GM23338 (cell line): ENCODE measurements around the gene NTMT1. TPM values are rescaled to one million over a fixed set of nuclear protein-coding genes. Genes with fewer than 3 reads are reported as not detected.

Source experiments
- ATAC-seq: fragments of 200-7000 bp; cut with Tn5 transposase; 3 replicates; pipeline ENCODE4 v1.9.1; 2020
- DNase-seq: peaks from one replicate; pipeline ENCODE4 v3.0.0-alpha.2; 2015; ENCODE audit warnings: low spot score
- H2AFZ ChIP-seq: fragments of 200-600 bp; sonication (generic); 2 replicates; pipeline ENCODE4 v1.8.0; 2016; ENCODE audit warnings: antibody characterized with exemption, mild to moderate bottlenecking, moderate library complexity
- H3F3A ChIP-seq: fragments of 200-600 bp; sonication (generic); replicated peaks from 2 replicates; pipeline ENCODE4 v1.8.0; 2017; ENCODE audit warnings: antibody characterized with exemption, mixed run types, low read depth
- H3K27ac ChIP-seq: fragments of 200-600 bp; sonication (generic); 2 replicates; pipeline ENCODE4 v1.6.1; 2016; ENCODE audit warnings: low read depth
- H3K27me3 ChIP-seq: fragments of 200-600 bp; sonication (generic); 2 replicates; pipeline ENCODE4 v1.8.0; 2016; ENCODE audit warnings: mild to moderate bottlenecking, mixed run types, moderate library complexity; ENCODE audit not compliant: insufficient read depth
- H3K36me3 ChIP-seq: fragments of 200-600 bp; sonication (generic); 2 replicates; pipeline ENCODE4 v1.8.0; 2016; ENCODE audit warnings: mild to moderate bottlenecking; ENCODE audit not compliant: insufficient read depth
- H3K4me1 ChIP-seq: fragments of 200-600 bp; sonication (generic); 2 replicates; pipeline ENCODE4 v1.8.0; 2016; ENCODE audit warnings: mild to moderate bottlenecking, moderate library complexity; ENCODE audit not compliant: insufficient read depth
- H3K4me2 ChIP-seq: fragments of 200-600 bp; sonication (generic); 2 replicates; pipeline ENCODE4 v1.7.1; 2017; ENCODE audit warnings: mixed run types
- H3K4me3 ChIP-seq: fragments of 200-600 bp; sonication (generic); 2 replicates; pipeline ENCODE4 v1.6.1; 2016; ENCODE audit warnings: mixed run types
- H3K79me2 ChIP-seq: fragments of 200-600 bp; sonication (generic); replicated peaks from 2 replicates; pipeline ENCODE4 v1.8.0; 2017; ENCODE audit warnings: mild to moderate bottlenecking; ENCODE audit not compliant: insufficient read depth
- H3K9me2 ChIP-seq: fragments of 200-600 bp; sonication (generic); 2 replicates; pipeline ENCODE4 v1.8.0; 2017; ENCODE audit not compliant: insufficient read depth
- H4K20me1 ChIP-seq: fragments of 200-600 bp; sonication (generic); replicated peaks from 2 replicates; pipeline ENCODE4 v1.8.0; 2017; ENCODE audit warnings: mild to moderate bottlenecking; ENCODE audit not compliant: insufficient read depth
- H3K27ac Mint-ChIP-seq: 2 replicates; pipeline ENCODE4 v1.8.0; 2020; ENCODE audit warnings: inconsistent platforms, mild to moderate bottlenecking, moderate library complexity, mixed read lengths
- H3K27me3 Mint-ChIP-seq: 3 replicates; pipeline ENCODE4 v1.8.0; 2022; ENCODE audit warnings: low read depth, mild to moderate bottlenecking, moderate library complexity, mixed read lengths, inconsistent platforms; ENCODE audit not compliant: insufficient read depth, poor library complexity
- H3K36me3 Mint-ChIP-seq: 3 replicates; pipeline ENCODE4 v1.8.0; 2021; ENCODE audit warnings: low read depth, mild to moderate bottlenecking, inconsistent platforms, moderate library complexity, mixed read lengths
- H3K4me1 Mint-ChIP-seq: 3 replicates; pipeline ENCODE4 v1.8.0; 2020; ENCODE audit warnings: mild to moderate bottlenecking, inconsistent platforms, mixed read lengths
- H3K4me3 Mint-ChIP-seq: 3 replicates; pipeline ENCODE4 v1.8.0; 2021; ENCODE audit warnings: moderate library complexity, mild to moderate bottlenecking, inconsistent platforms, mixed read lengths
- H3K9me3 Mint-ChIP-seq: 3 replicates; pipeline ENCODE4 v1.8.0; 2020; ENCODE audit warnings: moderate library complexity, mild to moderate bottlenecking, inconsistent platforms, mixed read lengths
- CREB1 ChIP-seq: fragments of 250-450 bp; sonication (Bioruptor Pico); IDR thresholded peaks from 2 replicates; pipeline ENCODE4 v1.5.0; 2020; ENCODE audit warnings: low read depth, mild to moderate bottlenecking, moderate library complexity
- EZH2 ChIP-seq: fragments of 200-600 bp; sonication (generic); IDR thresholded peaks from one replicate; pipeline ENCODE4 v1.8.0; 2017; ENCODE audit warnings: antibody characterized with exemption, mild to moderate bottlenecking, low read depth; ENCODE audit not compliant: unreplicated experiment
- EZH2phosphoT487 ChIP-seq: fragments of 200-600 bp; sonication (generic); IDR thresholded peaks from one replicate; pipeline ENCODE4 v1.8.1; 2018; ENCODE audit warnings: antibody characterized with exemption; ENCODE audit not compliant: unreplicated experiment
- JUNB ChIP-seq: IDR thresholded peaks from one replicate; pipeline ENCODE4 v1.6.1; 2016; ENCODE audit warnings: antibody characterized with exemption; ENCODE audit not compliant: unreplicated experiment
- NANOG ChIP-seq: IDR thresholded peaks from 2 replicates; pipeline ENCODE4 v1.6.1; 2016; ENCODE audit warnings: antibody characterized with exemption, borderline replicate concordance
- REST ChIP-seq: IDR thresholded peaks from one replicate; pipeline ENCODE4 v1.6.1; 2018; ENCODE audit warnings: antibody characterized with exemption; ENCODE audit not compliant: unreplicated experiment
- ZNF114 ChIP-seq: fragments of 250-450 bp; sonication (Bioruptor Pico); IDR thresholded peaks from 2 replicates; pipeline ENCODE4 v1.5.0; 2020; ENCODE audit warnings: mild to moderate bottlenecking, moderate library complexity
- ZNF462 ChIP-seq: fragments of 250-450 bp; sonication (Bioruptor Pico); IDR thresholded peaks from 2 replicates; pipeline ENCODE4 v1.5.0; 2020; ENCODE audit warnings: mild to moderate bottlenecking, moderate library complexity
- polyA plus RNA-seq: library from polyadenylated mRNA; unstranded; fragments of >200 nt; fragmentation: Nextera tagmentation; extraction: Ambion mirVana; gene quantifications from 2 replicates; pipeline ENCODE4 v1.2.1, GENCODE V29; 2016
- total RNA-seq: library from RNA; depleted of rRNA; stranded (reverse); fragments of >200 nt; shearing (Covaris generic); gene quantifications from 2 replicates; pipeline ENCODE4 v1.2.3, GENCODE V29; 2014
- TF ChIP-seq, protein P1 (sequence below): IDR thresholded peaks from 2 replicates; pipeline ENCODE4 v1.6.1; 2016; ENCODE audit warnings: antibody characterized with exemption

Gene NTMT1
- total and polyA plus RNA-seq, 2 experiments from 2014 or later = 59.4 to 108 TPM

- H3K4me3 ChIP-seq = no peak overlapping the region
- H3K4me3 Mint-ChIP-seq = no peak overlapping the region
- no peaks in the 10 kb centered on the region for H3K36me3 ChIP-seq
- DNase-seq (no peak), ATAC-seq (no peak)
- H3K27ac ChIP-seq = no peak overlapping the region
- no peak overlapping the region for H3K27ac Mint-ChIP-seq
- peaks cover 15% of the 10 kb centered on the region for H3K27me3 Mint-ChIP-seq
- H3K4me2 ChIP-seq = no peak overlapping the region
- H3K4me1 Mint-ChIP-seq = peaks cover 30% of the 10 kb centered on the region
- H4K20me1 ChIP-seq = no peaks in the 10 kb centered on the region
- no peaks in the 10 kb centered on the region for H3K79me2 ChIP-seq
- H3K9me3 Mint-ChIP-seq = no peaks in the 10 kb centered on the region
- H3K36me3 Mint-ChIP-seq = no peaks in the 10 kb centered on the region
- no peak for TF ChIP-seq REST
- TF ChIP-seq ZNF462 (CRISPR knock-in tag) = no peak
- TF ChIP-seq EZH2phosphoT487 = no peak
- TF ChIP-seq EZH2 = no peak
- TF ChIP-seq, protein P1, sequence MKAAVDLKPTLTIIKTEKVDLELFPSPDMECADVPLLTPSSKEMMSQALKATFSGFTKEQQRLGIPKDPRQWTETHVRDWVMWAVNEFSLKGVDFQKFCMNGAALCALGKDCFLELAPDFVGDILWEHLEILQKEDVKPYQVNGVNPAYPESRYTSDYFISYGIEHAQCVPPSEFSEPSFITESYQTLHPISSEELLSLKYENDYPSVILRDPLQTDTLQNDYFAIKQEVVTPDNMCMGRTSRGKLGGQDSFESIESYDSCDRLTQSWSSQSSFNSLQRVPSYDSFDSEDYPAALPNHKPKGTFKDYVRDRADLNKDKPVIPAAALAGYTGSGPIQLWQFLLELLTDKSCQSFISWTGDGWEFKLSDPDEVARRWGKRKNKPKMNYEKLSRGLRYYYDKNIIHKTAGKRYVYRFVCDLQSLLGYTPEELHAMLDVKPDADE = no peak
- TF ChIP-seq CREB1 (CRISPR knock-in tag) = no peak
- no peak for TF ChIP-seq NANOG
- no peak for TF ChIP-seq ZNF114
- TF ChIP-seq JUNB = no peak
- H2AFZ ChIP-seq = no peak overlapping the region; the same call in 1 of the 2 replicates
- peaks cover 4% of the 10 kb centered on the region; the same call in 1 of the 2 replicates for H3F3A ChIP-seq
- peaks cover 23% of the 10 kb centered on the region; the same call in 1 of the 2 replicates for H3K4me1 ChIP-seq
- H3K27me3 ChIP-seq = peaks cover 12% of the 10 kb centered on the region
- H3K9me2 ChIP-seq = no peaks in the 10 kb centered on the region
Measured at GRCh38 chr9:129606161-129607026, 19.6 kb upstream of the NTMT1 start.
